IMR-90 (cell line): ENCODE results near the gene STK10. TPM values are rescaled to one million over a fixed set of nuclear protein-coding genes. Genes with fewer than 3 reads are reported as not detected.
A peak's percentile ranks its signal among the peaks of the same experiment; 100 is the strongest.

ENCODE experiments used
- ATAC-seq: fragments of 200-7000 bp; cut with Tn5 transposase; 2 replicates; pipeline ENCODE4 v1.9.1; 2020; ENCODE audit warnings: low read depth, mild to moderate bottlenecking, moderate library complexity
- BruUV-seq: library from RNA; stranded (reverse); fragments of 400-500 nt; replicated peaks from 2 replicates; lab custom pipeline; 2021; lab: Mats Ljungman, UMichigan
- CTCF ChIA-PET: fragments of 300-600 bp; formaldehyde crosslinking; extraction: SDS; loops from one replicate; lab custom pipeline; 2021; ENCODE audit warnings: antibody characterized with exemption; lab: Yijun Ruan, JAX
- POLR2A ChIA-PET: fragments of 300-600 bp; sonication (Branson Sonifier 250); formaldehyde crosslinking; loops from one replicate; lab custom pipeline; 2022; ENCODE audit warnings: antibody characterized with exemption; ENCODE audit not compliant: unreplicated experiment; lab: Charles Lee
- DNase-seq: peaks from one replicate; pipeline ENCODE4 v3.0.0; 2013
- H2AFZ ChIP-seq: replicated peaks from 2 replicates; pipeline ENCODE3; 2013; ENCODE audit warnings: low read length, mild to moderate bottlenecking; ENCODE audit not compliant: poor library complexity
- H2AK5ac ChIP-seq: 2 replicates; pipeline ENCODE4 v1.6.1; 2013; ENCODE audit warnings: low read depth, low read length, inconsistent platforms
- H2AK9ac ChIP-seq: replicated peaks from 2 replicates; pipeline ENCODE3; 2013; ENCODE audit warnings: mild to moderate bottlenecking, low read depth, low read length, moderate library complexity; ENCODE audit not compliant: poor library complexity
- H2BK120ac ChIP-seq: 2 replicates; pipeline ENCODE4 v1.6.1; 2013; ENCODE audit warnings: low read depth, low read length, inconsistent platforms
- H2BK15ac ChIP-seq: 3 replicates; pipeline ENCODE4 v1.6.1; 2013; ENCODE audit warnings: low read depth, low read length, inconsistent platforms
- H2BK20ac ChIP-seq: 2 replicates; pipeline ENCODE4 v1.6.1; 2013; ENCODE audit warnings: low read depth, mild to moderate bottlenecking, inconsistent platforms, low read length, moderate library complexity
- H2BK5ac ChIP-seq: 2 replicates; pipeline ENCODE4 v1.6.1; 2013; ENCODE audit warnings: mild to moderate bottlenecking, low read depth, low read length, inconsistent platforms; ENCODE audit not compliant: poor library complexity, severe bottlenecking
- H3K14ac ChIP-seq: replicated peaks from 2 replicates; pipeline ENCODE4 v1.6.1; 2013; ENCODE audit warnings: low read depth, low read length, inconsistent platforms
- H3K18ac ChIP-seq: 2 replicates; pipeline ENCODE4 v1.6.1; 2013; ENCODE audit warnings: low read depth, low read length, control low read depth
- H3K23ac ChIP-seq: 2 replicates; pipeline ENCODE4 v1.6.1; 2013; ENCODE audit warnings: low read depth, low read length, inconsistent platforms
- H3K27ac ChIP-seq: 2 replicates; pipeline ENCODE4 v1.5.1; 2013; ENCODE audit warnings: mild to moderate bottlenecking, control low read depth, low read length; ENCODE audit not compliant: insufficient read depth
- H3K27me3 ChIP-seq: 2 replicates; pipeline ENCODE4 v1.6.1; 2013; ENCODE audit warnings: low read length; ENCODE audit not compliant: control insufficient read depth, insufficient read depth
- H3K36me3 ChIP-seq: 2 replicates; pipeline ENCODE4 v1.6.1; 2013; ENCODE audit warnings: low read length, mixed read lengths; ENCODE audit not compliant: control insufficient read depth, insufficient read depth
- H3K4ac ChIP-seq: 2 replicates; pipeline ENCODE4 v1.6.1; 2013; ENCODE audit warnings: low read depth, low read length, inconsistent platforms
- H3K4me1 ChIP-seq: 2 replicates; pipeline ENCODE4 v1.6.1; 2013; ENCODE audit warnings: low read length, mixed read lengths; ENCODE audit not compliant: control insufficient read depth, insufficient read depth
- H3K4me2 ChIP-seq: 2 replicates; pipeline ENCODE4 v1.6.1; 2013; ENCODE audit warnings: low read depth, mild to moderate bottlenecking, control low read depth, low read length, moderate library complexity
- H3K4me3 ChIP-seq: 2 replicates; pipeline ENCODE4 v1.5.1; 2013; ENCODE audit warnings: low read depth, mild to moderate bottlenecking, control low read depth, low read length, moderate library complexity; ENCODE audit not compliant: insufficient read depth
- H3K56ac ChIP-seq: 2 replicates; pipeline ENCODE4 v1.6.1; 2013; ENCODE audit warnings: low read length, inconsistent platforms; ENCODE audit not compliant: insufficient read depth; ENCODE audit errors: extremely low read depth
- H3K79me1 ChIP-seq, 2 experiments: 2 replicates each; pipeline ENCODE4 v1.6.1; 2013; ENCODE audit warnings: low read length in 2 of 2, inconsistent platforms in 1 of 2, low read depth in 1 of 2
- H3K9ac ChIP-seq: 2 replicates; pipeline ENCODE4 v1.6.1; 2013; ENCODE audit warnings: low read depth, low read length, control low read depth
- H3K9me1 ChIP-seq: 2 replicates; pipeline ENCODE4 v1.6.1; 2013; ENCODE audit warnings: low read length, inconsistent platforms; ENCODE audit not compliant: insufficient read depth
- H3K9me3 ChIP-seq: 2 replicates; pipeline ENCODE4 v1.6.1; 2013; ENCODE audit warnings: low read length; ENCODE audit not compliant: control insufficient read depth, insufficient read depth
- H4K20me1 ChIP-seq: 2 replicates; pipeline ENCODE4 v1.6.1; 2013; ENCODE audit warnings: low read length, inconsistent platforms; ENCODE audit not compliant: insufficient read depth
- H4K5ac ChIP-seq: 2 replicates; pipeline ENCODE4 v1.6.1; 2013; ENCODE audit warnings: mild to moderate bottlenecking, low read depth, low read length, control low read depth
- H4K8ac ChIP-seq, 2 experiments: 2 replicates each; pipeline ENCODE4 v1.6.1; 2013; ENCODE audit warnings: low read depth in 2 of 2, low read length in 2 of 2, control low read depth in 1 of 2, inconsistent platforms in 1 of 2
- H4K91ac ChIP-seq: 2 replicates; pipeline ENCODE4 v1.6.1; 2013; ENCODE audit warnings: low read depth, low read length, inconsistent platforms; ENCODE audit not compliant: insufficient read depth
- BHLHE40 ChIP-seq: fragments of 150-350 bp; IDR thresholded peaks from 2 replicates; pipeline ENCODE4 v1.6.1; 2016; ENCODE audit warnings: mild to moderate bottlenecking, low read depth, low read length
- CHD1 ChIP-seq: IDR thresholded peaks from 2 replicates; pipeline ENCODE4 v1.6.1; 2012; ENCODE audit warnings: low read depth, low read length, improper control_type of control experiment
- MAFK ChIP-seq: IDR thresholded peaks from 2 replicates; pipeline ENCODE4 v1.6.1; 2012; ENCODE audit warnings: low read depth, low read length, improper control_type of control experiment
- MXI1 ChIP-seq: IDR thresholded peaks from 2 replicates; pipeline ENCODE4 v1.6.1; 2012; ENCODE audit warnings: low read depth, mild to moderate bottlenecking, low read length, moderate library complexity, borderline replicate concordance
- RAD21 ChIP-seq: IDR thresholded peaks from 2 replicates; pipeline ENCODE4 v1.6.1; 2012; ENCODE audit warnings: low read length, improper control_type of control experiment
- RFX5 ChIP-seq: IDR thresholded peaks from 2 replicates; pipeline ENCODE4 v1.8.0; 2012; ENCODE audit warnings: low read depth, mild to moderate bottlenecking, low read length, moderate library complexity
- SMC3 ChIP-seq: fragments of 150-350 bp; IDR thresholded peaks from 2 replicates; pipeline ENCODE4 v1.6.1; 2016; ENCODE audit warnings: low read depth, mild to moderate bottlenecking, antibody characterized with exemption, low read length, moderate library complexity
- WGBS, 2 experiments: methylation state at CpG; one replicate each; pipeline versions ENCODE4 v1.1.5 to v1.1.7; 2013; ENCODE audit warnings: missing lambda C conversion rate in 2 of 2; ENCODE audit not compliant: insufficient read length in 1 of 2; ENCODE audit errors: extremely low coverage in 2 of 2; 5-methylcytosine and 5-hydroxymethylcytosine counted together
- dilution Hi-C: fragments of 300-500 bp; cut with HindIII; formaldehyde crosslinking; loops from one replicate; pipeline ENCODE4 v1.14.3; 2018; ENCODE audit warnings: low sequenced_read_pairs; ENCODE audit not compliant: unreplicated experiment
- in situ Hi-C: fragments of 300-500 bp; cut with MboI; formaldehyde crosslinking; loops from 3 replicates; pipeline ENCODE4 v1.14.3; 2019; ENCODE audit warnings: low sequenced_read_pairs, inconsistent platforms, mixed read lengths
- intact Hi-C: fragments of 100-400 bp; cut with micrococcal nuclease; formaldehyde crosslinking; loops from 2 replicates; pipeline ENCODE4 v1.10.0; 2022
- polyA plus RNA-seq, 3 experiments: library from polyadenylated mRNA; depleted of rRNA; stranded (reverse); fragments of >200 nt; gene quantifications; 2 replicates each; pipeline ENCODE4 v1.2.3, GENCODE V29; 2012; ENCODE audit warnings: low replicate concordance in 1 of 3
- total RNA-seq: library from RNA; depleted of rRNA; stranded (reverse); fragments of >200 nt; gene quantifications from 2 replicates; pipeline ENCODE4 v1.2.3, GENCODE V29; 2012
- TF ChIP-seq, protein P1 (sequence below): fragments of 150-350 bp; IDR thresholded peaks from 2 replicates; pipeline ENCODE4 v1.6.1; 2016; ENCODE audit warnings: low read depth, mild to moderate bottlenecking, low read length, moderate library complexity, borderline replicate concordance
- TF ChIP-seq, protein P2 (sequence below): conservative IDR thresholded peaks from 2 replicates; pipeline ENCODE4 v1.5.1; 2012; ENCODE audit warnings: mild to moderate bottlenecking, low read depth, low read length, improper control_type of control experiment

STK10 gene
- total and polyA plus RNA-seq, 2 of the 4 experiments (the other 2 are of a cell fraction), result 15.4 to 18.5 TPM

DNA sequence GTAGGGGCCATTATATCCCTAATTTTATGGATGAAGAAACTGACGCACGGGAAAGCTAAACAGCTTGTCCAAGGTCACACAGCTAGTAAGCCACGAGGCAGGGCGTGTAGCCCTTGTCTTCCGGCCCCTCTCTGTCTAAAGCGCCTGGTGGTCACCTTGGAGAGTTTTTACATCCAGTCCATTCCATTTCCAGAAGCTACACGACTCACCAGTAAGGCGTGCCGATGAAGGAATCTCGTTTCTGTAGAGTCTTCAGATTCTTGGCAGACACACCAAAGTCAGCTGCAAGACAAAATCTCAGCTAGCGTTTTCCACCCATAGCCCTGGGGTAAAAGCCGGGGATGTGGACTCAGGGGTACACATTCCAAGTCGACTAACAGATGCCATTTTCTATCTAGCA lies 80.5 kb downstream of the STK10 start:
- no peak overlapping the region for H3K4me3 ChIP-seq
- intact Hi-C loops (loop anchor here (1.0 to 10.0 kb wide), 5 partner anchors 81 to 347 kb away; partner anchors contain the start of genes SH3PXD2B, STK10 and UBTD2), in situ Hi-C loops (loop anchor here (10.0 kb wide), 1 partner anchor 177 kb away; the partner anchor contains the start of gene UBTD2), dilution Hi-C loops (no loop called here)
- H3K56ac ChIP-seq, result no peak overlapping the region
- H3K18ac ChIP-seq, result peak overlapping the region; percentile 24; the same call in 1 of the 2 replicates
- H3K27me3 ChIP-seq, result no peaks in the 10 kb centered on the region
- CTCF ChIA-PET, result interaction anchor here (0.7 to 1.2 kb wide), 7 partner anchors 12 to 196 kb away, joined by 3 to 9 read pairs (median 4); partner anchors contain the start of gene STK10
- H3K4ac ChIP-seq, result peak overlapping the region; percentile 43
- peak overlapping the region; percentile 33 to 74; a peak in 3 of 4 replicates for H4K8ac ChIP-seq
- peak overlapping the region; percentile 23; the same call in 1 of the 2 replicates for H2BK20ac ChIP-seq
- no peak overlapping the region; the same call in 1 of the 2 replicates for H4K5ac ChIP-seq
- H2AK5ac ChIP-seq, result no peak overlapping the region; the same call in 1 of the 2 replicates
- peaks cover under 1 to 54% of the 10 kb centered on the region in 2 experiments; a peak in 2 of 4 replicates for H3K79me1 ChIP-seq
- H4K20me1 ChIP-seq, result peaks cover 1% of the 10 kb centered on the region; the same call in 1 of the 2 replicates
- H3K9me3 ChIP-seq, result no peaks in the 10 kb centered on the region
- no peak overlapping the region for H2AK9ac ChIP-seq
- BruUV-seq, result no TSS peak
- H4K91ac ChIP-seq, result peak overlapping the region; percentile 17
- H3K4me1 ChIP-seq, result peaks cover 34% of the 10 kb centered on the region
- TF ChIP-seq SMC3 (no peak), RFX5 (no peak), BHLHE40 (peak; percentile 48; the same call in 1 of the 2 replicates), RAD21 (no peak; the same call in 1 of the 2 replicates), MAFK (no peak), MXI1 (peak; percentile 47; the same call in 1 of the 2 replicates), CHD1 (no peak)
- TF ChIP-seq, protein P1, sequence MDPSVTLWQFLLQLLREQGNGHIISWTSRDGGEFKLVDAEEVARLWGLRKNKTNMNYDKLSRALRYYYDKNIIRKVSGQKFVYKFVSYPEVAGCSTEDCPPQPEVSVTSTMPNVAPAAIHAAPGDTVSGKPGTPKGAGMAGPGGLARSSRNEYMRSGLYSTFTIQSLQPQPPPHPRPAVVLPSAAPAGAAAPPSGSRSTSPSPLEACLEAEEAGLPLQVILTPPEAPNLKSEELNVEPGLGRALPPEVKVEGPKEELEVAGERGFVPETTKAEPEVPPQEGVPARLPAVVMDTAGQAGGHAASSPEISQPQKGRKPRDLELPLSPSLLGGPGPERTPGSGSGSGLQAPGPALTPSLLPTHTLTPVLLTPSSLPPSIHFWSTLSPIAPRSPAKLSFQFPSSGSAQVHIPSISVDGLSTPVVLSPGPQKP, result no peak
- TF ChIP-seq, protein P2, sequence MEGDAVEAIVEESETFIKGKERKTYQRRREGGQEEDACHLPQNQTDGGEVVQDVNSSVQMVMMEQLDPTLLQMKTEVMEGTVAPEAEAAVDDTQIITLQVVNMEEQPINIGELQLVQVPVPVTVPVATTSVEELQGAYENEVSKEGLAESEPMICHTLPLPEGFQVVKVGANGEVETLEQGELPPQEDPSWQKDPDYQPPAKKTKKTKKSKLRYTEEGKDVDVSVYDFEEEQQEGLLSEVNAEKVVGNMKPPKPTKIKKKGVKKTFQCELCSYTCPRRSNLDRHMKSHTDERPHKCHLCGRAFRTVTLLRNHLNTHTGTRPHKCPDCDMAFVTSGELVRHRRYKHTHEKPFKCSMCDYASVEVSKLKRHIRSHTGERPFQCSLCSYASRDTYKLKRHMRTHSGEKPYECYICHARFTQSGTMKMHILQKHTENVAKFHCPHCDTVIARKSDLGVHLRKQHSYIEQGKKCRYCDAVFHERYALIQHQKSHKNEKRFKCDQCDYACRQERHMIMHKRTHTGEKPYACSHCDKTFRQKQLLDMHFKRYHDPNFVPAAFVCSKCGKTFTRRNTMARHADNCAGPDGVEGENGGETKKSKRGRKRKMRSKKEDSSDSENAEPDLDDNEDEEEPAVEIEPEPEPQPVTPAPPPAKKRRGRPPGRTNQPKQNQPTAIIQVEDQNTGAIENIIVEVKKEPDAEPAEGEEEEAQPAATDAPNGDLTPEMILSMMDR, result no peak
- peak overlapping the region; percentile 24 for H2AFZ ChIP-seq
- peak overlapping the region; percentile 16; the same call in 1 of the 3 replicates for H2BK15ac ChIP-seq
- WGBS, 2 experiments, result 80% methylated on average over 3 of the region's 13 CpGs; no CpG with 5 or more reads in 1 of the 2 experiments
- H3K36me3 ChIP-seq, result peaks cover 5% of the 10 kb centered on the region
- peaks cover 9% of the 10 kb centered on the region for H3K9me1 ChIP-seq
- DNase-seq (peak; percentile 84), ATAC-seq (peak; percentile 35)
- peak overlapping the region; percentile 36; the same call in 1 of the 2 replicates for H2BK120ac ChIP-seq
- no peak overlapping the region for H3K23ac ChIP-seq
- POLR2A ChIA-PET, result no interaction called here
- H3K9ac ChIP-seq, result peak overlapping the region; percentile 4; the same call in 1 of the 2 replicates
- H3K14ac ChIP-seq, result peak overlapping the region; percentile 3; the same call in 1 of the 2 replicates
- peak overlapping the region; percentile 69 for H3K4me2 ChIP-seq
- peak overlapping the region; percentile 52 for H3K27ac ChIP-seq
- H2BK5ac ChIP-seq, result no peak overlapping the region
